ENCODE results near the gene FAM221A. TPM values are rescaled to one million over a fixed set of nuclear protein-coding genes. Genes with fewer than 3 reads are reported as not detected.

The FAM221A gene
- total and polyA plus RNA-seq, 2 of the 8 experiments (the other 6 are each of a cell fraction or from before 2014, with no cell fraction given): 21.5 to 39.0 TPM

Small RNA genes within 50 kb of the gene (small RNA-seq; reads per million reads assigned to genes)
- gene AC006026.2 (ENCODE audit: insufficient read depth): not detected

Other genes with a start within 250 kb of the FAM221A start
- gene IGF2BP3, start 209.7 kb upstream of the FAM221A start, total RNA-seq (2021; fragmentation: NEBNext Ultra II Directional; extraction: Animal tissue kit (Norgen Biotek cat#: 25700)): 190 and 193 TPM in 2 replicates
- gene IGF2BP3, start 209.7 kb upstream of the FAM221A start, polyA plus RNA-seq (2011; rRNA removed): 66.3 and 94.6 TPM in 2 replicates
- 122 and 125 TPM in 2 replicates for gene TRA2A, start 148.2 kb upstream of the FAM221A start, total RNA-seq (2021; fragmentation: NEBNext Ultra II Directional; extraction: Animal tissue kit (Norgen Biotek cat#: 25700))
- 54.4 and 116 TPM in 2 replicates for gene TRA2A, start 148.2 kb upstream of the FAM221A start, polyA plus RNA-seq (2011; rRNA removed)
- gene CCDC126, start 82.8 kb upstream of the FAM221A start, total RNA-seq (2021; fragmentation: NEBNext Ultra II Directional; extraction: Animal tissue kit (Norgen Biotek cat#: 25700)): 4.2 and 5.3 TPM in 2 replicates
- gene CCDC126, start 82.8 kb upstream of the FAM221A start, polyA plus RNA-seq (2011; rRNA removed): 1.4 and 2.0 TPM in 2 replicates
- 0.10 and 0.32 TPM in 2 replicates for gene STK31, start 30.0 kb downstream of the FAM221A start, total RNA-seq (2021; fragmentation: NEBNext Ultra II Directional; extraction: Animal tissue kit (Norgen Biotek cat#: 25700))
- 0.13 and 0.15 TPM in 2 replicates for gene STK31, start 30.0 kb downstream of the FAM221A start, polyA plus RNA-seq (2011; rRNA removed)

All from H1 (cell line).